ENCODE data around the gene BRSK1. TPM values are rescaled to one million over a fixed set of nuclear protein-coding genes. Genes with fewer than 3 reads are reported as not detected.

The BRSK1 gene
- total RNA-seq, 1 donor from 2014 or later, result 10.1 TPM

DNA sequence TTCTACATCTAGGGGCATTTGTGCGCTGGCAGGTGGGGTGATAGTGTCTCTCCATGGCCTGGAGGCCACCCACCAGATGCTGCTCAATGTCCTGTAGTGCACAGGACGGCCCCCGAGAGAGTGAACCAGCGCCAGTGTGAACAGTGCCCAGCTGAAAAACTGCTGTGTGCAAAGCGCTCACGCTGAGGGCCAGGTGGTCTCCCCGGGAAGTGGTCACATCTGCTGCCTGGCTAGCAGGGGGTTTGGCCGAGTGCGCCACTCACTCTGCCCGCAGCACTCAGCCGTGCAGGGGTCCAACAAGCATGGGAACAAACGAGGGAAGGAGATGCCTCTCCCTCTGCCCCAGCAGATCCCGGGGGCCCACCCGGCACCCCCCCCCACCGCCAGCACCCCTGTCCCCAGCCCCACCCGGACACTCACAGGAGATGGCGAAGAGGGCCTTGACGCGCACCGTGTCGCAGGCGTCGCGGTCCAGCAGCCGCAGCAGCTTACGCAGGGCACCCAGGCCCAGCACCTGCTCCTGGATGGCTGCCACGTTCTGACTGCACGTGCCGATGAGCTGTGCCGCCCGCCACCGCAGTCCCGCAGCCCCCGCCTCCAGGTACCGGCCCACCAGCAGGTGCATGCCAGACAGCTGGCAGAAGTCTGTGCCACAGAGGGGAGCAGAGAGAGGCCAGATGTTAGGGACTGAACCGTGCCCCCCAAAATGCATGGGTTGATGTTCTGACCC is 9.7 kb upstream of the BRSK1 start:
- Histone ChIP-seq H3K27me3 (no peaks in the 10 kb centered on the region), H3K27ac (no peak overlapping the region), H3K4me3 (no peak overlapping the region), H3K4me1 (peaks cover 6% of the 10 kb centered on the region), H3K36me3 (peaks cover 0 to 55% of the 10 kb centered on the region in 2 donors), H3K9me3 (no peaks in the 10 kb centered on the region)
- no peak for TF ChIP-seq POLR2AphosphoS5 (IDR thresholded peaks at IDR 0.05; ENCODE audit: insufficient read depth in 1 of 2, low read depth in 1 of 2)
- TF ChIP-seq POLR2A (IDR thresholded peaks at IDR 0.05), result no peak
- TF ChIP-seq, protein P1, sequence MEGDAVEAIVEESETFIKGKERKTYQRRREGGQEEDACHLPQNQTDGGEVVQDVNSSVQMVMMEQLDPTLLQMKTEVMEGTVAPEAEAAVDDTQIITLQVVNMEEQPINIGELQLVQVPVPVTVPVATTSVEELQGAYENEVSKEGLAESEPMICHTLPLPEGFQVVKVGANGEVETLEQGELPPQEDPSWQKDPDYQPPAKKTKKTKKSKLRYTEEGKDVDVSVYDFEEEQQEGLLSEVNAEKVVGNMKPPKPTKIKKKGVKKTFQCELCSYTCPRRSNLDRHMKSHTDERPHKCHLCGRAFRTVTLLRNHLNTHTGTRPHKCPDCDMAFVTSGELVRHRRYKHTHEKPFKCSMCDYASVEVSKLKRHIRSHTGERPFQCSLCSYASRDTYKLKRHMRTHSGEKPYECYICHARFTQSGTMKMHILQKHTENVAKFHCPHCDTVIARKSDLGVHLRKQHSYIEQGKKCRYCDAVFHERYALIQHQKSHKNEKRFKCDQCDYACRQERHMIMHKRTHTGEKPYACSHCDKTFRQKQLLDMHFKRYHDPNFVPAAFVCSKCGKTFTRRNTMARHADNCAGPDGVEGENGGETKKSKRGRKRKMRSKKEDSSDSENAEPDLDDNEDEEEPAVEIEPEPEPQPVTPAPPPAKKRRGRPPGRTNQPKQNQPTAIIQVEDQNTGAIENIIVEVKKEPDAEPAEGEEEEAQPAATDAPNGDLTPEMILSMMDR (IDR thresholded peaks at IDR 0.05), result no peak
- no peak for DNase-seq (ENCODE audit: extremely low spot score in 2 of 2)
- intact Hi-C loops (cut with DNase I), result no loop called here

DNA sequence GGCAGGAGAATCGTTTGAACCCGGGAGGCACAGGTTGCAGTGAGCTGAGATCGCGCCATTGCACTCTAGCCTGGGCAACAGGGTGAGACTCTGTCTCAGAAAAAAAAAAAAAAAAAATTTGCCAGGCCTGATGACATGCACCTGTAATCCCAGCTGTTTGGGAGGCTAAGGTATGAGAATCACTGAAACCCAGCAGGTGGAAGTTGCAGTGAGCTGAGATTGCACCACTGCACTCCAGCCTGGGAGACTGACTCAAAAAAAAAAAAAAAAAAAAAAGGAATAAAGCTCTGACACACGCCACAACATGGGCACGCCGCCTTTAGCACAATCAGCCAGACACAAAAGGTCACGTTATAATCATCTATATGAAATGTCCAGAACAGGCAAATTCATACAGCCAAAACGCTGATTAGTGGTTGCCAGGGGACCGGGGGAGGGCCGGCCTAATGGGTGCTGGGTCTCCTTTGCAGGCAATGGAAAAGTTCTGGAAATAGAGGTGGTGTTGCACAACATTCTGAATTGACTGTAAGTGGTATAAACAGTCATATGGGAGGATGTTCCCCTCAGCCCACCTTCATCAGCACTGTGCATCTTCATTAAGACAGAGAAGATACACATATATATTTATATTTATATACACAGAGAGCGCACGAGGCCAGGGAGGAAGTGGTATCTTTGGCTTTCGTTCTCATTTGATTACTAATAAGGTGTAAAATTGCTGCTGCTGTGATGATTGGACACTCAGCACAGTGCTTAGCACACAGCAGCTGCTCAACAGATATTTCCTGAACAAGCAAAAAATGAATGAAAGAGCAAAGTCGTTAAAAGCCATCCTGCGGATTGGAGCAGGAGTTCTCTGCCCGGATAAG is 7.7 kb upstream of the BRSK1 start:
- Histone ChIP-seq H3K4me1 (peaks cover 21% of the 10 kb centered on the region), H3K9me3 (no peaks in the 10 kb centered on the region), H3K36me3 (peaks cover 0 to 55% of the 10 kb centered on the region in 2 donors), H3K27me3 (no peaks in the 10 kb centered on the region), H3K4me3 (no peak overlapping the region), H3K27ac (no peak overlapping the region)
- intact Hi-C loops (cut with DNase I), result no loop called here
- TF ChIP-seq POLR2AphosphoS5 (IDR thresholded peaks at IDR 0.05; ENCODE audit: insufficient read depth in 1 of 2, low read depth in 1 of 2) (no peak), POLR2A (IDR thresholded peaks at IDR 0.05) (no peak)
- no peak for DNase-seq (ENCODE audit: extremely low spot score in 2 of 2)

DNA sequence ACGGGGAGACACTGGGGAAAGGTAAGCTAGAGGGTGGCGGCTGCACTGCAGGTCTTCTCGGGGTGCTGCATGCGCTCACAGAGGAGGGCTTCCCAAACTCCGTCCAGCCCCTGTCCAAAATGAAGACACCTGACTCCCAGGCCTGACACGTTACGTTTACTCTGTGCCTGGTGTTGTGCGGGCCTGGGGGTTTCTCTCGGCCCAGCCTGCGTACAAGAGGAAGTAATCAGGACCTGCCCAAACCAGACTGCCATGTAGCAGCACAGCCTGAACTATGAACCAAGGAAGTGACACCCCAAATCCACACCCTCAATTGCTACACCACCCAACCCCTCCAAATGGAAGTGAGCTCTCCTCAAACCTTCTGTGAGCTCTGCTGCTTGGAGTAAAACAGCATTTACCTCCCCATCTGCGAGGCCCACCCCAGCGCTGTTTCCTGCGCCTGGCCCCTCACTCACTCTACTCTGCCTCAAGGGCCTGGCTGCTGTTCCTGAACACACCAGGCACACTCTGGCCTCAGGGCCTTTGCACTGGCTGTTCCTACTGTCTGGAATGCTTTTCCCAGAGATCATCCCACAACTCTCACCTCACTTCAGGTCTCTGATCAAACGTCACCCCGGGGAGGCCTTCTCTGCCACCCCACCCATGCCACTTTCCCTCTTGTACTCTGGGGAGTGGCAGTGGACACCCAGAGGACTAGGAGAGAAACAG is 6.9 kb upstream of the BRSK1 start:
- H3K36me3 ChIP-seq, result peaks cover 0 to 47% of the 10 kb centered on the region in 2 donors
- H3K4me3 ChIP-seq, result no peak overlapping the region
- no peak for DNase-seq (ENCODE audit: extremely low spot score in 2 of 2)
- intact Hi-C loops (cut with DNase I), result no loop called here
- no peak overlapping the region for H3K27ac ChIP-seq
- peaks cover 21% of the 10 kb centered on the region for H3K4me1 ChIP-seq
- H3K9me3 ChIP-seq, result no peaks in the 10 kb centered on the region
- no peak for TF ChIP-seq POLR2A (IDR thresholded peaks at IDR 0.05)
- no peak for TF ChIP-seq POLR2AphosphoS5 (IDR thresholded peaks at IDR 0.05; ENCODE audit: insufficient read depth in 1 of 2, low read depth in 1 of 2)
- TF ChIP-seq, protein P1 (IDR thresholded peaks at IDR 0.05), result no peak
- H3K27me3 ChIP-seq, result no peaks in the 10 kb centered on the region

DNA sequence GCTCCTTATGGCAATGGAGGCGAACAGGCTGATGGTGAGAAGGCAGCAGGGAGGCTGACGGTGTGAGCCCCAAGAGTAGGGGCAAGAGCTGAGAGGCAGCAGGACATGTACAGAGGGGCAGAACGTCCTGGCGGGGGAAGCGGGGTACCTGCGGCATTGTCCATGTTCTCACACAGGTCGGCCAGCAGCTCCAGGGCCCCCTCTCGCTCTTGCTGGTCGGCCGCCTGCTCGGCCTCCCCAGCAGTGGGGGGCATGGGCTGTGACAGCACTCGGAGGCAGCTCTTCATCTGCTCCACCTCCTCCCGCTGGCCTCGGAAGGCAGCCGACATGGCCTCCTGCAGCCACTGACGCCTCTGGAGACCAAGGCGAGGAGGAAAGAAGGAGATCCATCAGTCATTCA is 6.3 kb upstream of the BRSK1 start:
- peaks cover 0 to 42% of the 10 kb centered on the region in 2 donors for H3K36me3 ChIP-seq
- peaks cover 21% of the 10 kb centered on the region for H3K4me1 ChIP-seq
- no peaks in the 10 kb centered on the region for H3K9me3 ChIP-seq
- H3K27ac ChIP-seq, result no peak overlapping the region
- DNase-seq (ENCODE audit: extremely low spot score in 2 of 2), result no peak
- TF ChIP-seq POLR2A (IDR thresholded peaks at IDR 0.05) (no peak), POLR2AphosphoS5 (IDR thresholded peaks at IDR 0.05; ENCODE audit: insufficient read depth in 1 of 2, low read depth in 1 of 2) (no peak)
- TF ChIP-seq, protein P1 (IDR thresholded peaks at IDR 0.05), result no peak
- no peaks in the 10 kb centered on the region for H3K27me3 ChIP-seq
- intact Hi-C loops (cut with DNase I), result no loop called here
- no peak overlapping the region for H3K4me3 ChIP-seq

DNA sequence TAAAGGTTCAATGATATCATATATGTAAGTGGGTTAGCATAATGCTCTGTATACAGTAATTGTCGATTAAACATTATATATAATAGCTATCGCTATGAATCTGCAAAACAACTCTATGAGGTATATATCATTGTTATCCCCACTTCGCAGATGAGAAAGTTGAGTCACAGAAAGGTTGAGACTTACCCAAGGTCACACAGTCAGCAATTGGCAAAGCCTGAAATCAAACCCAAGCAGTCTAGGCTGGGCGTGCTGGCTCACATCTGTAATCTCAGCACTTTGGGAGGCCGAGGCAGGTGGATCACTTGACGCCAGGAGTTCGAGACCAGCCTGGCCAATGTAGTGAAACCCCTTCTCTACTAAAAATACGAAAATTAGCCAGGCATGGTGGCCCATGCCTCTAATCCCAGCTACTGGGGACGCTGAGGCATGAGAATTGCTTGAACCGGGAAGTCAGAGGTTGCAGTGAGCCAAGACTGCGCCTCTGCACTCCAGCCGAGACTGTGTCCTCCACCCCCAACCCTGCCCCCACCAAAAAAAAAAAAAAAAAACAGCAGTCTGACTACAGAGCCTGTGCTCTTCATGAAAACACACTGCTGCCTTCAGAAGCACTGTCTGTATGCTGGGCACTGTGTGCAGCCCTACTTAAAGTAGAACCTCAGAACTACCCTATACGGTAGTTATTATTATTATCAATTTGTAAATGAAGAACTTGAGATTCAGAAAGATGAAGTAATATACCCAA is 5.2 kb upstream of the BRSK1 start:
- H3K27me3 ChIP-seq, result no peaks in the 10 kb centered on the region
- no peak for DNase-seq (ENCODE audit: extremely low spot score in 2 of 2)
- H3K27ac ChIP-seq, result no peak overlapping the region
- H3K9me3 ChIP-seq, result no peaks in the 10 kb centered on the region
- intact Hi-C loops (cut with DNase I), result no loop called here
- H3K36me3 ChIP-seq, result peaks cover 0 to 32% of the 10 kb centered on the region in 2 donors
- TF ChIP-seq POLR2A (IDR thresholded peaks at IDR 0.05), result no peak
- TF ChIP-seq POLR2AphosphoS5 (IDR thresholded peaks at IDR 0.05; ENCODE audit: insufficient read depth in 1 of 2, low read depth in 1 of 2), result no peak
- TF ChIP-seq, protein P1 (IDR thresholded peaks at IDR 0.05), result no peak
- H3K4me3 ChIP-seq, result no peak overlapping the region
- H3K4me1 ChIP-seq, result peaks cover 21% of the 10 kb centered on the region

Data from vagina (tissue), 2 donors.